Parathyroid adenoma (tissue), 2 donors: ENCODE data around the gene METTL17.
A peak's percentile ranks its signal among the peaks of the same experiment; 100 is the strongest.

Experiments
- H2AFZ ChIP-seq: fragments of 300-600 bp; sonication (generic); one replicate; pipeline ENCODE4 v1.7.0; 2017; ENCODE audit warnings: antibody characterized with exemption, mild to moderate bottlenecking
- H3K27ac ChIP-seq: fragments of 300-600 bp; sonication (generic); one replicate; pipeline ENCODE4 v1.7.0; 2017
- H3K27me3 ChIP-seq: fragments of 300-600 bp; sonication (generic); one replicate; pipeline ENCODE4 v1.7.0; 2017; ENCODE audit warnings: low read length; ENCODE audit not compliant: control insufficient read depth, insufficient read depth
- H3K36me3 ChIP-seq: fragments of 300-600 bp; sonication (generic); one replicate; pipeline ENCODE4 v1.7.0; 2017; ENCODE audit warnings: low read length; ENCODE audit not compliant: control insufficient read depth, insufficient read depth
- H3K4me1 ChIP-seq: fragments of 300-600 bp; sonication (generic); one replicate; pipeline ENCODE4 v1.7.0; 2017; ENCODE audit warnings: control low read depth
- H3K4me2 ChIP-seq: fragments of 300-600 bp; sonication (generic); one replicate; pipeline ENCODE4 v1.7.0; 2017; ENCODE audit warnings: low read length
- H3K4me3 ChIP-seq: fragments of 300-600 bp; sonication (generic); one replicate; pipeline ENCODE4 v1.7.0; 2017; ENCODE audit warnings: low read depth, low read length
- H3K79me2 ChIP-seq: fragments of 300-600 bp; sonication (generic); one replicate; pipeline ENCODE4 v1.7.0; 2017; ENCODE audit warnings: control low read depth
- H3K9ac ChIP-seq: fragments of 300-600 bp; sonication (generic); one replicate; pipeline ENCODE4 v1.7.0; 2017; ENCODE audit warnings: mild to moderate bottlenecking
- H3K9me3 ChIP-seq: fragments of 300-600 bp; sonication (generic); one replicate; pipeline ENCODE4 v1.7.0; 2017; ENCODE audit warnings: low read length; ENCODE audit not compliant: control insufficient read depth
- TF ChIP-seq, protein P1 (sequence below): fragments of 300-600 bp; sonication (generic); IDR thresholded peaks from one replicate; pipeline ENCODE4 v1.7.0; 2017; ENCODE audit warnings: antibody characterized with exemption, mild to moderate bottlenecking
- donor health status: primary hyperparathyroidism.

The METTL17 gene

DNA sequence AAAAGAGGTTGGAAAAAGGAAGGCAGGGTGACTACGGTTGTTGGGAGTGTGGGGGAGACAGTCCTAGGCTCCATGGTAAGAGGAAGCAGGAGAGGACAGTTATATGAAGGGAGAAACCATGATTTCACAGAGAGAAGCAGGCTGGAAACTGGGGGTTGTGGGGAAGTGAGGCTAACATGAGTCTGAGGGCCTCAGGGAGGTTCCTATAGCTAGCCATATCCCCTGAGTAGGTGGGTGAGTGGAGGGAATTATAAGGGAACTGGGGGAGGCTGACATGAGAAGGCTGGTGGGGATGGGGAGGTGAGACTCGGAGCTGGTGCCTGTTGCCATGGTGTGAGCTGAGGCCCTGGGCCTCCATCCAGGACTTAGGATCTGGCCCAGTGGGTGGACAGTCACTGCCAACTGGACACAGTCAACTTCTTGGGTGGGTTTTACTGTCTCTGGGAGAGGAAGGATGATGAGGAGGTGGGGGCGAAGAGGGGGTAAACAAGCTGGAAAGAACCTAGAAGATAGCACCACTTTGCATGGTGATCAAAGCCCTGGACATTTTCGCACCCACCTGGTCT, 43.4 kb downstream of the METTL17 start:
- Histone ChIP-seq H3K9me3 (no peaks in the 10 kb centered on the region), H3K4me3 (no peak overlapping the region), H3K27ac (no peak overlapping the region), H3K36me3 (no peaks in the 10 kb centered on the region), H3K4me1 (peaks cover 14% of the 10 kb centered on the region), H3K27me3 (no peaks in the 10 kb centered on the region), H3K4me2 (no peak overlapping the region), H3K79me2 (no peaks in the 10 kb centered on the region), H2AFZ (no peak overlapping the region), H3K9ac (no peak overlapping the region)
- TF ChIP-seq, protein P1, sequence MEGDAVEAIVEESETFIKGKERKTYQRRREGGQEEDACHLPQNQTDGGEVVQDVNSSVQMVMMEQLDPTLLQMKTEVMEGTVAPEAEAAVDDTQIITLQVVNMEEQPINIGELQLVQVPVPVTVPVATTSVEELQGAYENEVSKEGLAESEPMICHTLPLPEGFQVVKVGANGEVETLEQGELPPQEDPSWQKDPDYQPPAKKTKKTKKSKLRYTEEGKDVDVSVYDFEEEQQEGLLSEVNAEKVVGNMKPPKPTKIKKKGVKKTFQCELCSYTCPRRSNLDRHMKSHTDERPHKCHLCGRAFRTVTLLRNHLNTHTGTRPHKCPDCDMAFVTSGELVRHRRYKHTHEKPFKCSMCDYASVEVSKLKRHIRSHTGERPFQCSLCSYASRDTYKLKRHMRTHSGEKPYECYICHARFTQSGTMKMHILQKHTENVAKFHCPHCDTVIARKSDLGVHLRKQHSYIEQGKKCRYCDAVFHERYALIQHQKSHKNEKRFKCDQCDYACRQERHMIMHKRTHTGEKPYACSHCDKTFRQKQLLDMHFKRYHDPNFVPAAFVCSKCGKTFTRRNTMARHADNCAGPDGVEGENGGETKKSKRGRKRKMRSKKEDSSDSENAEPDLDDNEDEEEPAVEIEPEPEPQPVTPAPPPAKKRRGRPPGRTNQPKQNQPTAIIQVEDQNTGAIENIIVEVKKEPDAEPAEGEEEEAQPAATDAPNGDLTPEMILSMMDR: no peak

GRCh38 chr14:21034707-21035106, 44.9 kb downstream of the METTL17 start, which contains the start of gene RNASE13:
Gene RNASE13 (minus strand): TSS chr14:21034807. CDS start chr14:21034288, 519 bp downstream.
- H3K9ac ChIP-seq: no peak within 1 kb of the TSS
- H3K79me2 ChIP-seq: no peaks in the 10 kb centered on the region
- H3K27ac ChIP-seq: peak within 1 kb of the TSS; percentile 45
- no peaks in the 10 kb centered on the region for H3K36me3 ChIP-seq
- no peaks in the 10 kb centered on the region for H3K9me3 ChIP-seq
- H2AFZ ChIP-seq: peak within 1 kb of the TSS; percentile 61
- TF ChIP-seq, protein P1: no peak
- H3K4me1 ChIP-seq: peaks cover 28% of the 10 kb centered on the region
- no peak within 1 kb of the TSS for H3K4me3 ChIP-seq
- no peaks in the 10 kb centered on the region for H3K27me3 ChIP-seq
- H3K4me2 ChIP-seq: no peak within 1 kb of the TSS

DNA sequence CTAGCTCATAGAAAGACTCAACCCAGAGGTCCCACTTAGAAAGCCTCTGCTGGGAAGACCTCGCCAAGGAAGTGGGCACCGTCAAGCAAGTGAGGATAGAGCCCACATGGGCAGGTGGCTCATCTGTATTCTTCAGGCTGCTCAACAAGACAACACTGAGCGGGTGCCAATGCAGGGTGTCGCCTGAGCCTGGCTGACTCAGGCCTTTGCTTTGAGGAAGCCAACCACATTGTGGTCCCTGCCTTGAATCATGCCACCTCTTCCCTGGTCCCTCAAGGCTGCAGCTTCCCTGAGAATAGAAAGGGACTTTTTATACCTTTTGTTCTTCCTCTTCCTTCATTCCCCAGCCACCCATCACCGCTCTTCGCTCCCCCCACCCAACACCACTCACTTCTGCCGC, 47.0 kb downstream of the METTL17 start:
- Histone ChIP-seq H3K4me1 (peaks cover 43% of the 10 kb centered on the region), H2AFZ (no peak overlapping the region), H3K9ac (no peak overlapping the region), H3K79me2 (no peaks in the 10 kb centered on the region), H3K27me3 (no peaks in the 10 kb centered on the region), H3K4me2 (no peak overlapping the region), H3K27ac (no peak overlapping the region), H3K4me3 (no peak overlapping the region), H3K36me3 (no peaks in the 10 kb centered on the region), H3K9me3 (no peaks in the 10 kb centered on the region)
- TF ChIP-seq, protein P1: no peak

GRCh38 chr14:21037156-21037555, 47.4 kb downstream of the METTL17 start:
- Histone ChIP-seq H3K4me3 (no peak overlapping the region), H3K9ac (no peak overlapping the region), H3K27ac (no peak overlapping the region), H3K36me3 (no peaks in the 10 kb centered on the region), H3K9me3 (no peaks in the 10 kb centered on the region), H3K27me3 (no peaks in the 10 kb centered on the region), H2AFZ (no peak overlapping the region), H3K4me1 (peaks cover 47% of the 10 kb centered on the region), H3K79me2 (no peaks in the 10 kb centered on the region), H3K4me2 (no peak overlapping the region)
- TF ChIP-seq, protein P1: no peak
